HG02870 (cell line): Measurements from ENCODE around the gene FSTL4.

Experiments
- ATAC-seq: cut with Tn5 transposase; IDR thresholded peaks from one replicate; pipeline ENCODE4 v1.9.1; 2021; ENCODE audit warnings: mild to moderate bottlenecking, moderate library complexity; ENCODE audit not compliant: unreplicated experiment

FSTL4 gene

GRCh38 chr5:133253070-133253469, 359.3 kb downstream of the FSTL4 start:
- no peak for ATAC-seq

GRCh38 chr5:133252133-133252480, 360.2 kb downstream of the FSTL4 start:
- no peak for ATAC-seq

GRCh38 chr5:133251296-133252132, 360.8 kb downstream of the FSTL4 start:
- no peak for ATAC-seq

GRCh38 chr5:133250527-133250926, 361.8 kb downstream of the FSTL4 start:
- ATAC-seq: no peak

- ATAC-seq: no peak
These were observed 362.7 kb downstream of the FSTL4 start for GRCh38 chr5:133249593-133249992.

- no peak for ATAC-seq
These were observed 364.3 kb downstream of the FSTL4 start for GRCh38 chr5:133247881-133248624.

- no peak for ATAC-seq
These were observed 365.1 kb downstream of the FSTL4 start for GRCh38 chr5:133247151-133247709.

GRCh38 chr5:133246376-133247150, 365.8 kb downstream of the FSTL4 start:
- ATAC-seq: no peak

- ATAC-seq: no peak
These were observed 366.3 kb downstream of the FSTL4 start for GRCh38 chr5:133246053-133246370.

- ATAC-seq: peak; percentile 43
These were observed 366.9 kb downstream of the FSTL4 start for GRCh38 chr5:133245191-133246052.

GRCh38 chr5:133244242-133244641, 368.1 kb downstream of the FSTL4 start:
- peak; percentile 48 for ATAC-seq

GRCh38 chr5:133243196-133243595, 369.1 kb downstream of the FSTL4 start:
- no peak for ATAC-seq

GRCh38 chr5:133242221-133242835, 370.0 kb downstream of the FSTL4 start:
- ATAC-seq: peak; percentile 23

- no peak for ATAC-seq
These were observed 370.9 kb downstream of the FSTL4 start for GRCh38 chr5:133241179-133242092.

GRCh38 chr5:133240425-133241091, 371.8 kb downstream of the FSTL4 start:
- ATAC-seq: peak; percentile 83

- ATAC-seq: no peak
These were observed 373.7 kb downstream of the FSTL4 start for GRCh38 chr5:133238426-133239205.

- no peak for ATAC-seq
These were observed 375.4 kb downstream of the FSTL4 start for GRCh38 chr5:133236976-133237375.

GRCh38 chr5:133236541-133236951, 375.8 kb downstream of the FSTL4 start:
- no peak for ATAC-seq
